Natural killer cell (primary cell): Measurements from ENCODE around the gene PLEKHA6. TPM values are rescaled to one million over a fixed set of nuclear protein-coding genes. Genes with fewer than 3 reads are reported as not detected.

Experiments
- ATAC-seq, 3 donors: fragments of 150-1000 bp in 2 of 3; fragments of 200-7000 bp in 1 of 3; cut with Tn5 transposase; 1 replicate in 1 of 3; 2 replicates in 2 of 3; pipeline ENCODE4 v1.10.0; 2021; ENCODE audit warnings: mild to moderate bottlenecking in 2 of 3, moderate library complexity in 2 of 3
- DNase-seq, 2 donors: peaks; one replicate each; pipeline versions ENCODE4 v3.0.0 to v3.0.0-alpha.2; 2013 to 2021; ENCODE audit warnings: mixed read lengths in 1 of 2
- H3K27ac ChIP-seq: one replicate; pipeline ENCODE4 v1.5.1; 2013; ENCODE audit warnings: mild to moderate bottlenecking, low read length
- H3K27me3 ChIP-seq: one replicate; pipeline ENCODE4 v1.6.1; 2013; ENCODE audit warnings: low read length; ENCODE audit not compliant: control insufficient read depth, insufficient read depth
- H3K36me3 ChIP-seq: one replicate; pipeline ENCODE4 v1.6.1; 2013; ENCODE audit warnings: low read length; ENCODE audit not compliant: control insufficient read depth, insufficient read depth
- H3K4me1 ChIP-seq: one replicate; pipeline ENCODE4 v1.6.1; 2013; ENCODE audit warnings: low read length; ENCODE audit not compliant: control insufficient read depth, insufficient read depth
- H3K4me3 ChIP-seq: one replicate; pipeline ENCODE4 v1.5.1; 2013; ENCODE audit warnings: low read length
- H3K9me3 ChIP-seq: one replicate; pipeline ENCODE4 v1.6.1; 2013; ENCODE audit warnings: low read length; ENCODE audit not compliant: control insufficient read depth, insufficient read depth
- H3K27ac Mint-ChIP-seq, 2 donors: one replicate each; pipeline ENCODE4 v1.8.0; 2022; ENCODE audit warnings: mild to moderate bottlenecking in 2 of 2, mixed read lengths in 2 of 2, moderate library complexity in 1 of 2
- H3K27me3 Mint-ChIP-seq, 2 donors: one replicate each; pipeline ENCODE4 v1.8.0; 2022; ENCODE audit warnings: low read depth in 2 of 2, mixed read lengths in 2 of 2
- H3K36me3 Mint-ChIP-seq: one replicate; pipeline ENCODE4 v1.8.0; 2022; ENCODE audit warnings: mixed read lengths
- H3K4me1 Mint-ChIP-seq, 2 donors: one replicate each; pipeline ENCODE4 v1.8.0; 2022; ENCODE audit warnings: mixed read lengths in 2 of 2
- H3K4me3 Mint-ChIP-seq: one replicate; pipeline ENCODE4 v1.8.0; 2022; ENCODE audit warnings: mild to moderate bottlenecking, moderate library complexity, mixed read lengths
- H3K9me3 Mint-ChIP-seq, 2 donors: one replicate each; pipeline ENCODE4 v1.8.0; 2022; ENCODE audit warnings: mixed read lengths in 2 of 2
- WGBS: methylation state at CpG from one replicate; pipeline ENCODE4 v1.1.7; 2013; ENCODE audit warnings: missing lambda C conversion rate; ENCODE audit not compliant: insufficient coverage; 5-methylcytosine and 5-hydroxymethylcytosine counted together
- intact Hi-C: fragments of 100-400 bp; cut with micrococcal nuclease; formaldehyde crosslinking; loops from one replicate; pipeline ENCODE4 v1.14.2; 2022
- total RNA-seq, 4 donors: library from RNA; stranded (reverse); fragments of 120-200 nt in 1 of 4; gene quantifications; one replicate each; pipeline versions ENCODE4 v1.2.3 to v1.2.4, GENCODE V29; 2013 to 2022
- TF ChIP-seq, protein P1 (sequence below): fragments of 200-600 bp; IDR thresholded peaks from one replicate; pipeline ENCODE4 v1.8.0; 2022; ENCODE audit warnings: antibody characterized with exemption

Gene PLEKHA6
- total RNA-seq, 3 donors from 2014 or later (not counting 1 experiment from before 2014, with no cell fraction given) = 0.10 to 0.43 (median 0.16) TPM

DNA sequence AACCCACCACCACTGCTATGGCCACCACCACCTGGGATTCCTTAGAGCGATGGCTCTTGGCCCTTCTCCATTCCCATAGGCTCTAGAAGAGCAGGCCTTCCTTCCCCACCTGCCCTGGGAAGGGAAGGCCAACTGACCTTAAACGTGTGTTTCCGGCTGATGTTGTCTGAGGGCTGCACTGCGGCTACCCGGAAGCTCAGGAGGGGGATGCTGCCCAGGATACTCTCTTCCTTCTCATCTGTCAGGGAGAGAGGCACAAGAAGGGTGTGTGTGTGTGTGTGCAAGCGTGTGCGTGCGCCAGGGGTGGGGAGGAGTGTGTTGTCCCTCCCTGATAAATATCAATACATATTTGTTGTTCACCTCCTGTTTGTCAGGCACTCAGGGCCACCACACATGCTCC, 94.9 kb downstream of the PLEKHA6 start:
- peaks cover 7 to 9% of the 10 kb centered on the region in 2 donors for H3K27me3 Mint-ChIP-seq
- H3K4me3 Mint-ChIP-seq = no peak overlapping the region
- H3K27ac Mint-ChIP-seq = no peak overlapping the region
- no peak overlapping the region for H3K27ac ChIP-seq
- TF ChIP-seq, protein P1, sequence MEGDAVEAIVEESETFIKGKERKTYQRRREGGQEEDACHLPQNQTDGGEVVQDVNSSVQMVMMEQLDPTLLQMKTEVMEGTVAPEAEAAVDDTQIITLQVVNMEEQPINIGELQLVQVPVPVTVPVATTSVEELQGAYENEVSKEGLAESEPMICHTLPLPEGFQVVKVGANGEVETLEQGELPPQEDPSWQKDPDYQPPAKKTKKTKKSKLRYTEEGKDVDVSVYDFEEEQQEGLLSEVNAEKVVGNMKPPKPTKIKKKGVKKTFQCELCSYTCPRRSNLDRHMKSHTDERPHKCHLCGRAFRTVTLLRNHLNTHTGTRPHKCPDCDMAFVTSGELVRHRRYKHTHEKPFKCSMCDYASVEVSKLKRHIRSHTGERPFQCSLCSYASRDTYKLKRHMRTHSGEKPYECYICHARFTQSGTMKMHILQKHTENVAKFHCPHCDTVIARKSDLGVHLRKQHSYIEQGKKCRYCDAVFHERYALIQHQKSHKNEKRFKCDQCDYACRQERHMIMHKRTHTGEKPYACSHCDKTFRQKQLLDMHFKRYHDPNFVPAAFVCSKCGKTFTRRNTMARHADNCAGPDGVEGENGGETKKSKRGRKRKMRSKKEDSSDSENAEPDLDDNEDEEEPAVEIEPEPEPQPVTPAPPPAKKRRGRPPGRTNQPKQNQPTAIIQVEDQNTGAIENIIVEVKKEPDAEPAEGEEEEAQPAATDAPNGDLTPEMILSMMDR = no peak
- no peaks in the 10 kb centered on the region for H3K36me3 ChIP-seq
- no peaks in the 10 kb centered on the region for H3K36me3 Mint-ChIP-seq
- 82% methylated on average over 5 of the region's 8 CpGs for WGBS
- H3K9me3 Mint-ChIP-seq = no peaks in the 10 kb centered on the region
- H3K4me3 ChIP-seq = no peak overlapping the region
- no peaks in the 10 kb centered on the region for H3K4me1 ChIP-seq
- H3K27me3 ChIP-seq = no peaks in the 10 kb centered on the region
- DNase-seq (no peak), ATAC-seq (no peak)
- no peaks in the 10 kb centered on the region for H3K4me1 Mint-ChIP-seq
- H3K9me3 ChIP-seq = no peaks in the 10 kb centered on the region
- intact Hi-C loops = no loop called here

GRCh38 chr1:204263254-204263910, 96.3 kb downstream of the PLEKHA6 start:
- 73% methylated on average over 13 of the region's 13 CpGs for WGBS
- intact Hi-C loops = no loop called here
- Histone ChIP-seq H3K4me1 (no peaks in the 10 kb centered on the region), H3K9me3 (no peaks in the 10 kb centered on the region), H3K27ac (no peak overlapping the region), H3K4me3 (no peak overlapping the region), H3K27me3 (no peaks in the 10 kb centered on the region), H3K36me3 (no peaks in the 10 kb centered on the region)
- DNase-seq (no peak), ATAC-seq (no peak)
- Mint-ChIP-seq H3K9me3 (no peaks in the 10 kb centered on the region), H3K36me3 (no peaks in the 10 kb centered on the region), H3K4me3 (no peak overlapping the region), H3K4me1 (no peaks in the 10 kb centered on the region), H3K27ac (no peak overlapping the region), H3K27me3 (peaks cover 3 to 7% of the 10 kb centered on the region in 2 donors)
- TF ChIP-seq, protein P1 = no peak

DNA sequence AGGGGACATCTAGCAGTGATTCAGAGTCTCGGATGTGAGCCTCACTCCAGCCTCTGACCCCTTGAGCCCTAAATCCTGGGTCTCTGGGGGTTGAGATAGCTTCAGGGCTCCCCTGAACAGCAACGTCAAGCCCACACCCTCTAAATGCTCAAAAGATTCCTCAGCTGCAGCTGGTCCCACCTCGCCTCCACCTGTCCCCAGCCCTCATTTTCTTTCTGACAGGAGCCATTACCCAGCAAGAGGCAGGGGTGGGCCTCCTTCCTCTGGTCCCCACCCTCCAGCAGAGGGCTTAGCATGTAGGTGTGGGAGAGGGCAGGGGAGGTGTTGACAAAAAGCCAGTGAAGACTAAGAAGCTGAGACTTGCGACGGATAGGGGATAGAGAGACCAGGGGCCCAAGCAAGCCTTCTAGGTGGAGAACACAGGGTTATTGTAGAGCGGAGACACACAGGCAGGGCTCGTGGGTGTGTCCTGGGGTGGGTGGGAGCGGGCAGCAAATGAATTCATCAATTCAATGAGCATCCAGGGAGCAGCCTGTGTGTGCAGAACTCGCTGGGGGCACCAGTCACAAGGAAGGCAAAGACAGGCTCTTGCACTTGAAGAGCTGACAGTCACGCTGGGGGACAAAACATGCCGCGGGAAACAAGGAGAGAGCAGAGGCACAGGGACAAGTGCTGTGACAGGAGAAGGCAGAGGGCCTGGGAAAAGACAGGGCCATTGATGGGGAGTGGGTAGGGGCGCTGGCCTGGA, 97.0 kb downstream of the PLEKHA6 start:
- no peak for ATAC-seq

More for the DNA sequence above, 97.0 kb downstream of the PLEKHA6 start:
- H3K27ac ChIP-seq = no peak overlapping the region
- no peaks in the 10 kb centered on the region for H3K9me3 Mint-ChIP-seq
- no peak overlapping the region for H3K4me3 ChIP-seq
- TF ChIP-seq, protein P1 = no peak
- intact Hi-C loops = no loop called here
- no peak overlapping the region for H3K27ac Mint-ChIP-seq
- WGBS = 83% methylated on average over 13 of the region's 13 CpGs
- no peaks in the 10 kb centered on the region for H3K4me1 ChIP-seq
- no peaks in the 10 kb centered on the region for H3K36me3 Mint-ChIP-seq
- H3K4me3 Mint-ChIP-seq = no peak overlapping the region
- no peaks in the 10 kb centered on the region for H3K4me1 Mint-ChIP-seq
- no peak for DNase-seq
- H3K9me3 ChIP-seq = no peaks in the 10 kb centered on the region
- H3K27me3 Mint-ChIP-seq = peaks cover 3 to 7% of the 10 kb centered on the region in 2 donors
- no peaks in the 10 kb centered on the region for H3K36me3 ChIP-seq
- H3K27me3 ChIP-seq = no peaks in the 10 kb centered on the region
